A549 (cell line): Measurements from ENCODE around the gene TNKS2. TPM values are rescaled to one million over a fixed set of nuclear protein-coding genes. Genes with fewer than 3 reads are reported as not detected.
"Not testable (repeated sequence)": the region's sequence is repeated elsewhere in the genome, so short reads cannot be mapped to it uniquely, and the experiment has no call there.

ENCODE experiments used
- ATAC-seq, 2 experiments: fragments of 200-7000 bp in 1 of 2; fragments of >200 bp in 1 of 2; cut with Nextera tagmentation in 1 of 2; cut with Tn5 transposase in 1 of 2; 3 replicates each; pipeline versions ENCODE4 v1.8.0 to v1.9.1; 2018 to 2020; ENCODE audit warnings: mild to moderate bottlenecking in 1 of 2, moderate library complexity in 1 of 2
- CTCF ChIA-PET: fragments of 300-600 bp; sonication (Branson Sonifier 250); formaldehyde crosslinking; extraction: SDS; loops from one replicate; lab custom pipeline; 2021; ENCODE audit warnings: antibody characterized with exemption, inconsistent platforms; lab: Yijun Ruan, JAX
- POLR2A ChIA-PET: fragments of 350-600 bp; formaldehyde crosslinking; extraction: SDS; loops from one replicate; lab custom pipeline; 2021; ENCODE audit warnings: antibody characterized with exemption, inconsistent platforms; lab: Yijun Ruan, JAX
- DNase-seq, 2 experiments: peaks; one replicate each; pipeline versions ENCODE4 v3.0.0 to v3.0.0-alpha.2; 2011 to 2016; ENCODE audit warnings: low read depth in 1 of 2, low spot score in 1 of 2
- FAIRE-seq: peaks from 2 replicates; lab custom pipeline; 2011; peaks lifted over from hg19 to GRCh38; lab: Jason Lieb, UNC
- H3K27ac ChIP-seq, 2 experiments: fragments of >200 bp; sonication (Bioruptor Twin); formaldehyde crosslinking; 3 replicates each; pipeline ENCODE4 v1.5.1; 2016 to 2017
- H3K4me1 ChIP-seq: fragments of >200 bp; sonication (Bioruptor Twin); formaldehyde crosslinking; 3 replicates; pipeline ENCODE4 v1.6.1; 2016
- H3K4me2 ChIP-seq: fragments of >200 bp; sonication (Bioruptor Twin); formaldehyde crosslinking; 3 replicates; pipeline ENCODE4 v1.6.1; 2016
- H3K4me3 ChIP-seq: fragments of >200 bp; sonication (Bioruptor Twin); formaldehyde crosslinking; 3 replicates; pipeline ENCODE4 v1.5.1; 2016
- H3K9me3 ChIP-seq: fragments of >200 bp; sonication (Bioruptor Twin); formaldehyde crosslinking; 3 replicates; pipeline ENCODE4 v1.6.1; 2016
- BCL3 ChIP-seq: fragments of >200 bp; sonication (Bioruptor Twin); formaldehyde crosslinking; IDR thresholded peaks from 3 replicates; pipeline ENCODE4 v1.6.1; 2016
- BHLHE40 ChIP-seq: IDR thresholded peaks from 2 replicates; pipeline ENCODE4 v1.6.1; 2012; ENCODE audit warnings: low read depth, low read length, inconsistent platforms
- CTCF ChIP-seq: fragments of >200 bp; sonication (Bioruptor Twin); formaldehyde crosslinking; IDR thresholded peaks from 3 replicates; pipeline ENCODE4 v1.5.1; 2016
- EP300 ChIP-seq, 2 experiments: fragments of >200 bp; sonication (Bioruptor Twin); formaldehyde crosslinking; IDR thresholded peaks; 2 replicates in 1 of 2; 3 replicates in 1 of 2; pipeline ENCODE4 v1.6.1; 2016 to 2017
- FOSB ChIP-seq: fragments of 250-450 bp; sonication (Bioruptor Pico); IDR thresholded peaks from 2 replicates; pipeline ENCODE4 v1.5.0; 2020; ENCODE audit warnings: mild to moderate bottlenecking, moderate library complexity
- FOSL2 ChIP-seq, 2 experiments: fragments of 450-650 bp in 1 of 2; fragments of >200 bp in 1 of 2; sonication (Bioruptor Twin) in 1 of 2; formaldehyde crosslinking; IDR thresholded peaks; 2 replicates each; pipeline versions ENCODE4 v1.5.0 to v1.6.1; 2016 to 2020; ENCODE audit warnings: mild to moderate bottlenecking in 1 of 2, moderate library complexity in 1 of 2
- HOXB13 ChIP-seq: fragments of 250-450 bp; sonication (Bioruptor Pico); IDR thresholded peaks from 2 replicates; pipeline ENCODE4 v1.5.0; 2020; ENCODE audit warnings: low read depth, mild to moderate bottlenecking, moderate library complexity
- JUN ChIP-seq, 2 experiments: fragments of >200 bp; sonication (Bioruptor Twin); formaldehyde crosslinking; IDR thresholded peaks; 2 replicates in 1 of 2; 3 replicates in 1 of 2; pipeline ENCODE4 v1.6.1; 2016 to 2017
- MAFK ChIP-seq: fragments of 450-650 bp; IDR thresholded peaks from 2 replicates; pipeline ENCODE4 v1.6.1; 2014; ENCODE audit not compliant: partially characterized antibody
- MYC ChIP-seq: IDR thresholded peaks from 2 replicates; pipeline ENCODE4 v1.6.1; 2012; ENCODE audit warnings: mild to moderate bottlenecking, inconsistent platforms, low read length, improper control_type of control experiment, borderline replicate concordance
- PHF8 ChIP-seq: fragments of 200-600 bp; sonication (generic); IDR thresholded peaks from 2 replicates; pipeline ENCODE4 v1.6.1; 2016; ENCODE audit warnings: low read depth, mild to moderate bottlenecking, antibody characterized with exemption, moderate library complexity, borderline replicate concordance
- POLR2AphosphoS2 ChIP-seq: conservative IDR thresholded peaks from 2 replicates; pipeline ENCODE4 v1.6.1; 2012; ENCODE audit warnings: low read length, improper control_type of control experiment, inconsistent platforms
- RAD21 ChIP-seq, 2 experiments: fragments of >200 bp in 1 of 2; sonication (Bioruptor Twin) in 1 of 2; formaldehyde crosslinking in 1 of 2; IDR thresholded peaks in 1 of 2; conservative IDR thresholded peaks in 1 of 2; 2 replicates in 1 of 2; 3 replicates in 1 of 2; pipeline ENCODE4 v1.6.1; 2012 to 2018; ENCODE audit warnings: inconsistent platforms in 1 of 2
- RNF2 ChIP-seq: fragments of 200-600 bp; sonication (generic); IDR thresholded peaks from 2 replicates; pipeline ENCODE4 v1.6.1; 2016; ENCODE audit warnings: low read depth, mild to moderate bottlenecking, antibody characterized with exemption, moderate library complexity, borderline replicate concordance
- SMC3 ChIP-seq: fragments of >200 bp; sonication (Bioruptor Twin); formaldehyde crosslinking; IDR thresholded peaks from 3 replicates; pipeline ENCODE4 v1.6.1; 2018; ENCODE audit warnings: inconsistent platforms
- TFCP2L1 ChIP-seq: fragments of 250-450 bp; sonication (Bioruptor Pico); IDR thresholded peaks from 2 replicates; pipeline ENCODE4 v1.5.0; 2021; ENCODE audit warnings: mild to moderate bottlenecking
- TP53 ChIP-seq: fragments of 250-450 bp; sonication (Bioruptor Pico); IDR thresholded peaks from 2 replicates; pipeline ENCODE4 v1.5.0; 2021; ENCODE audit warnings: mild to moderate bottlenecking, moderate library complexity
- ZC3H11A ChIP-seq: fragments of 450-650 bp; IDR thresholded peaks from 2 replicates; pipeline ENCODE4 v1.6.1; 2014; ENCODE audit warnings: antibody characterized with exemption, mild to moderate bottlenecking
- WGBS: methylation state at CpG from one replicate; pipeline ENCODE4 v1.1.6; 2017; ENCODE audit errors: missing lambda C conversion rate; 5-methylcytosine and 5-hydroxymethylcytosine counted together
- polyA plus RNA-seq, 4 experiments: library from polyadenylated mRNA; depleted of rRNA in 3 of 4; stranded (reverse); fragments of >200 nt; fragmentation: RNase III in 1 of 4; extraction: RNeasy Plus Mini Kit Qiagen cat#74134 plus additional on column Dnase treatment in 1 of 4; gene quantifications; 2 replicates in 3 of 4; 3 replicates in 1 of 4; pipeline ENCODE4 v1.2.3, GENCODE V29; 2011 to 2017
- TF ChIP-seq, protein P1 (sequence below): IDR thresholded peaks from 2 replicates; pipeline ENCODE4 v1.6.1; 2012

Gene TNKS2
- polyA plus RNA-seq, 2 of the 4 experiments (the other 2 are of a cell fraction): 20.6 to 45.3 TPM

DNA sequence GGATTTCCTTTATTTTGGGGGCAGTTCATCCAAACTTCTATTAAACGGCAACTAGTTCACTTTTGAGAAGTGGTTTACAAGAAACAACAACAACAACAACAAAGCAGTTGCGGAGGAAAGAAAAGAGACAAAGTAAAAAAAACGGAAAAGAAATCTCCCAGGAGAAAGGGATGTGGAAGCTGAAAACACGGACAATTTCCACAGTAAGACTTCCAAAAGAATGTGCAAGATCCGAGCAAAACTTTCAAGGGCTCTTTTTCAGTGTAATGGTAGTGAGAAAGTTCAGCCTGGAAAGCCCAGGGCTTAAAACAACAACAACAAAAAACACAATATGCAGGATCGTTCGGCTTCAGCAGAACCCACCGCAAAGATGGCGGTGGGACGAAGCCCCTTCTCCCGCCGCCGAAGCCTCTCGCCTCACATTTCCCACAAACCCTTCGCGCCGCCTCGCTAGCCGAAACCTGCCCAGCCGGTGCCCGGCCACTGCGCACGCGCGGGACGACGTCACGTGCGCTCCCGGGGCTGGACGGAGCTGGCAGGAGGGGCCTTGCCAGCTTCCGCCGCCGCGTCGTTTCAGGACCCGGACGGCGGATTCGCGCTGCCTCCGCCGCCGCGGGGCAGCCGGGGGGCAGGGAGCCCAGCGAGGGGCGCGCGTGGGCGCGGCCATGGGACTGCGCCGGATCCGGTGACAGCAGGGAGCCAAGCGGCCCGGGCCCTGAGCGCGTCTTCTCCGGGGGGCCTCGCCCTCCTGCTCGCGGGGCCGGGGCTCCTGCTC lies at the start of gene TNKS2 (continued):
- TF ChIP-seq JUN (IDR thresholded peaks at IDR 0.05) (peak; percentile 74 to 77; a peak in 4 of 5 replicates), FOSB (CRISPR knock-in tag) (no peak), TP53 (CRISPR knock-in tag) (0 out of 2 replicates have a peak, but pooled peaks have one; percentile 21)

GRCh38 chr10:91749592-91749991 lies 48.6 kb upstream of the TNKS2 start:
- FAIRE-seq, POLR2A ChIA-PET, ATAC-seq, H3K9me3 ChIP-seq, DNase-seq, CTCF ChIA-PET, H3K4me1 ChIP-seq: not testable (repeated sequence)
- WGBS: 20% methylated on average over 14 of the region's 20 CpGs
- Histone ChIP-seq H3K4me2 (peak overlapping the region; percentile 67), H3K4me3 (peak overlapping the region; percentile 47), H3K27ac (peak overlapping the region; percentile 57 to 83)
- TF ChIP-seq HOXB13: peak; percentile 61; the same call in 1 of the 2 replicates

DNA sequence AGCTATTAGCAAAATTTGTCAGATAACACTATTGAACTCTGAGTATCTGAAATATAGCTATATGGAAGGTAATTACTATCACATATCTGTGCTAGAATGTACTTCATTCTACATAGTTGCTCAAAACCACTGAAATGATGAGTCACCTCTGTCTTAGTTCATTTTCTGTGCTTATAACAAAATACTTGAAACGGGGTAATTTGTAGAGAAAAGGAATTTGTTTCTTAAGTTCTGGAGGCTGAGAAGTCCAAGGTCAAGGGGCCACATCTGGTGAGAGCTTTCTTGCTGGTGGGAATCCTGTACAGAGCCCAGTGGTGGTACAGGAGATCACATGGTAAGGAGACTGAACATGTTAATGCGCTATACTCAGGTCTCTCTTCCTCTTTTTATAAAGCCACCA lies 41.9 kb upstream of the TNKS2 start:
- ChIA-PET CTCF (interaction anchor here (1.3 to 4.2 kb wide), 2 partner anchors 17 to 158 kb away, joined by 3 to 47 read pairs; no protein-coding TSS in a partner anchor), POLR2A (no interaction called here)
- FAIRE-seq (no peak), ATAC-seq (no peak), DNase-seq (no peak)
- H3K4me1 ChIP-seq: no peaks in the 10 kb centered on the region
- no peak overlapping the region for H3K4me3 ChIP-seq
- no peak overlapping the region for H3K27ac ChIP-seq
- TF ChIP-seq POLR2AphosphoS2 (no peak), FOSL2 (IDR thresholded peaks at IDR 0.05) (no peak), FOSL2 (CRISPR knock-in tag; IDR thresholded peaks at IDR 0.05) (peak; percentile 66)
- peaks cover 3% of the 10 kb centered on the region; the same call in 1 of the 3 replicates for H3K9me3 ChIP-seq
- H3K4me2 ChIP-seq: no peak overlapping the region
- 53% methylated on average over 2 of the region's 2 CpGs for WGBS

DNA sequence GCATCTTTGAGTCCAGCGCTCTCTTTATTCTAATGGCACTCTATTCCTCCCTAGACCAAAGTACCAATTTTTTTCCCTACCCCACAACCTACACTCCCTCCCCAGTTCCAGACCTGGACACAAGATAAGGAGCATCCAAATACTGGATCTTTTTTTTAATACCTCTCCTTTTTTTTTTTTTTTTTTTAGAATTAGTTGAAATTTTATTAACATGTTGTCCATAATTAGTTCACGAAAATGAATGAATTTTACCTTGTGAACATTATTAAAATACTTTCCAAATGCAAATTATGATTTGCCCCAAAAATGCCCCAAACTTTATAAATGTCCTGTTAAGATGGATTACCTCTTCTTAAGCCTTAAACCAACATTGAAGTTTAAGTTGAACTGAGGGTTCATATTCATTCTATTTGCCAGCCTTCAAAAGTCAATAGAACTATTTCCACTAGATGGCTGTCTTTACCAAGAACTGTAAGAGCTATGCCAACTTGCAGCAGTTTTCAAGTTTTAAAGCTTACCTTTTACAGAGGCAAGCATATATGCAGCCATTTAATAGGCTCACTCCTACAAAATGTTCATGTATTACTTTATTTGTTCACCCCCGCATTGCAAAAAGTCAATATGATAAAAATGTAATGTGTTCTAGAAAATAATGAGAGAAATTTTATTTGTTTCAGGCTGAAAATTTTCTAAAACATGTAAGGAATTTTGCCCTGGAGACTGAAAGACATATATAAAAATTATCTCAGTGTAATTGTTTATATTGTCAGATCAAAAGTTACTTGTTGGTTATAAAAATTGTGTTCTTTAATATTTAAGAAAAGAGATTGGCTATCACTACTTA lies 39.7 kb upstream of the TNKS2 start:
- ChIA-PET POLR2A (interaction anchor here (0.6 to 1.6 kb wide), 4 partner anchors 40 to 165 kb away, joined by 3 to 6 read pairs (median 4); partner anchors contain the start of genes BTAF1, FGFBP3 and TNKS2), CTCF (interaction anchor here (0.5 to 4.2 kb wide), 25 partner anchors 9 to 335 kb away, joined by 3 to 47 read pairs (median 3); partner anchors contain the start of genes FGFBP3 and TNKS2)
- Histone ChIP-seq H3K4me1 (no peaks in the 10 kb centered on the region), H3K4me3 (no peak overlapping the region), H3K27ac (no peak overlapping the region), H3K4me2 (no peak overlapping the region), H3K9me3 (peaks cover 10% of the 10 kb centered on the region; the same call in 1 of the 3 replicates)
- WGBS: 28% methylated on average over 3 of the region's 3 CpGs
- ATAC-seq: peak; percentile 84 to 88
- FAIRE-seq: peak; percentile 94
- no peak for TF ChIP-seq TFCP2L1 (CRISPR knock-in tag)
- no peak for TF ChIP-seq MYC
- no peak for TF ChIP-seq EP300 (IDR thresholded peaks at IDR 0.05)
- TF ChIP-seq MAFK: no peak
- no peak for TF ChIP-seq PHF8
- peak; percentile 83 for TF ChIP-seq CTCF
- no peak for TF ChIP-seq POLR2AphosphoS2
- TF ChIP-seq RNF2: no peak
- TF ChIP-seq SMC3: peak; percentile 88
- TF ChIP-seq BCL3: no peak
- no peak for TF ChIP-seq BHLHE40
- TF ChIP-seq, protein P1, sequence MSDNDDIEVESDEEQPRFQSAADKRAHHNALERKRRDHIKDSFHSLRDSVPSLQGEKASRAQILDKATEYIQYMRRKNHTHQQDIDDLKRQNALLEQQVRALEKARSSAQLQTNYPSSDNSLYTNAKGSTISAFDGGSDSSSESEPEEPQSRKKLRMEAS: no peak
- TF ChIP-seq RAD21 (conservative IDR thresholded peaks at IDR 0.05 in 1 of 2, IDR thresholded peaks at IDR 0.05 in 1 of 2): peak; percentile 91 to 92
- no peak for TF ChIP-seq FOSB (CRISPR knock-in tag)
- no peak for TF ChIP-seq ZC3H11A
- peak; percentile 31 to 78 for DNase-seq
